ENCODE measurements around the gene MAN1A1. TPM values are rescaled to one million over a fixed set of nuclear protein-coding genes. Genes with fewer than 3 reads are reported as not detected.

Gene MAN1A1
- polyA plus RNA-seq, 4 donors, result 50.6 to 123 (median 94.3) TPM

DNA sequence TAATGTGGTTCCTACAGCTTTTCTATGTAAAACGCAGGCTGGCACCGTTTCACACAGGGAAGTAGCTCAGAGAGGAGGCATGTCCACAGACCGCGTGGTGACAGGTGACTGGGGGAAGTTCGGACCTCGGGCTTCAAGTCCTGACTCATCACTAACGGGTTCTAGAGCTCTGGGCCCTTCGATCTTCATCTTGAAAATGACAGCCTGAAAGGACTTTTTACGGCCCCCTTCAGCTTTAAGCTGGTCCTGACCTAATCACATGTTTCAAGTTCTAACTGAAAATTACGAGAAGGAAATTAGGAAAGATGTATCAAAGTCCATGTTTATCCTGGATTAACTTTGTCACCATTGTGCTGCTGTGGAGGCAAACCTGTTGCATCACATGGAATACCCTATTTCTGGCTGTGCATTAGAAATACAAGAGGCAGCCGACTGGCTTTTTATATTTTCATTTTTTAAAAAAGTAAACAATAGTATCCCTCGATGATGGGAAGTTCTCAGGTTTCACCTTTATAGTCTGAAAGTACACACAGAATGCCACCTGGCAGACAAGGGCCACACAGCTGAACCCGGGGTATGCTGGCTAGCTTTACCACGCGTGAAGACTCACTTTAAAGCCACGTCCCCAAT is 2.0 kb downstream of the MAN1A1 start:
- DNase-seq (ENCODE audit: low read depth in 4 of 4, low spot score in 3 of 4), result no peak

DNA sequence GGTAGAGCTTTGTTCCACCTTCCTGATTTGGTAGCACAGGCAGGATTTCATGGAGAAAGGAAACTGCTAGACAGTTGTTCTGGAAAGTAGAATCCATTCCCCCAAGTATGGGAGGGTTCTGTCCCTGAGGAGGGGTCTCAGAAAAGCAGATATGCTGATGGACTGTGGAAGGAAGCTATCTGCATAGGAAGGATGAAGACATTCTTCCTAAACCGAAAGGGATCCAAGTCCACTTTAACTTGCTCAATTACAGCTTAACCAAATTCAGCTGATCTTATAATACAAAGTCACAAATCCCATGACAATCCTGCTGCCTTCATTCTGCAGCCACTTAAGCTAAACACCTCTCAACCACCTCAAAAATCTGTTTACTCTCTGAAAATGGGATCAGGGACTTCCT is 2.6 kb downstream of the MAN1A1 start:
- no peak for DNase-seq (ENCODE audit: low read depth in 4 of 4, low spot score in 3 of 4)

DNA sequence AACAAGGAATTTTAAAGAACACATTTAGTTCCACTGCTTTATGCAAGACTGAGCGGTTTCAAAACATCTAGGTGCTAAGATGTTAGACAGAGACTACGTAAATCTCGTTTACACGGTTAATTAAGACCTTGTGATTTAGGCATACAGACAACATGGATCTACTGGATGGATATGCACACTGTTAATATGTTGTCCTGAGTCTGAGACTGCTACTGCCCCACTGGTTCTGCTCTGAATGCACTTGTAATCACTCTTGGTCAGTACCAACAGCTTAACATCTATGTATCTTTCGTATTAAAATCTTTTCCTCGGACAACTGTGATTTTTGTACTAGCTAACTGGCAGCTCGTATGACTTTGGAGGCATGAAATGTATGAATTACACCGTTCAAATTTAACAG is 3.1 kb downstream of the MAN1A1 start:
- DNase-seq (ENCODE audit: low read depth in 4 of 4, low spot score in 3 of 4), result no peak

DNA sequence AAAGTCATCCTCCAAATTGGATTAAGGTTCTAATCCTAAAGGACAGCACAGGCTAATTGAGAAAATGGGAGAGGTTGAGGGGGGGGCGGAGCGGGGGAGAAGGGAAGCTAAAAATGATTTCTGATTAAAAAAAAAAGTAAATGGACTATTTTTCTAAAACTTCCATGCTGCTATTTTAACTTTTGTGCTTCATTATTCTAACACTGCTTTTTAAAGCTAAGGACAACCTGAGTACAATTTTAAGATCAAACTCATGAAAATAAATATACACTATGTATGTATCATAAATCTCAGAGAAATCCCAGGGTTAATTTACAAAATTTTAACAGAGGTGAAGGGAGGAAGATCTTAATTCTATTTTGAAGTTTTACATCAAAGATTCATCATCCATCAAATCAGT is 4.4 kb downstream of the MAN1A1 start:
- DNase-seq (ENCODE audit: low read depth in 4 of 4, low spot score in 3 of 4), result no peak

DNA sequence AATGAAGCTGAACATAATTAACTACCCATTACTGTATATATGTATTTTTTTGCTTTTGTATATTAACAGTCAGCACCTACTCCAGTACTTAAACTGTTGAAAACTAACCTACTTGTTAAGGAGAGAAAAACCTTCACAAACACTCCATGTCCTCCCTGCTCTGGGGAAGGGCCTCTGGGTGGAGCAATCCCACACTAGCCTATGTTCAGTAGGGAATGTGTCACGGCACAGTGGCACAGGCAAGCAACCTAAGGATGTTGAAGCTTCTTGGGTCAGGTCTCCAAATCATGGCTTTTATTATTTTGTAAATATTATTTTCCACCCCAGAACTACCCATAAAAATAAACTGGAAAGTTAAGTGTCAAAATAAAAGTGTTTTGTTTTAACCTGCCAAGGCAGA is 5.3 kb downstream of the MAN1A1 start:
- no peak for DNase-seq (ENCODE audit: low read depth in 4 of 4, low spot score in 3 of 4)

DNA sequence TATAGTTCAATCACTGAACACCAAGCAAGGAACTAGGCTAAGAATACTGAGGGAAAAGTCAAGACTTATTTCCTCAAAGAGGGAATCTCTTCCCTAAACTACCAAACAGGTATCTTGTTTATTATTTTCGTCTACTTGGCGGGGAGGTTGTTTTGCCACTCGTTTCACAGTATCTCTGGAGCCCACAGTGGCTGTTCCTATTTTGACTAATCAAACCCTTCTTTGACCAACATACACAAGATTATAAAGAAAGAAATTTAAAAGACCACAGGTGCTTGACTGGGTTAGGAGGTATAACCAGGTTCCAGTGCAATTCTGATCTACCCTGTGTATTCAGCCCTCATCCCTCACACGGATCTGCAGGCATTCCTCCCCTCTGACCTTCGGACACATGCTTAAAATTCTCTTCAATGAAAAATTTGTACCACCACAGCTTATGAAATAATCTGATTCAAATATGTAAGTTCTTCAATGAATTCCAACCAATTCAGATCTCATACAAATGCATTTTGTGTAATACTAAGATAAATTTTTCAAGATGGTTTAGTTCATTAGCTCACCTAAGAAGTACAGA is 5.9 kb downstream of the MAN1A1 start:
- DNase-seq (ENCODE audit: low read depth in 4 of 4, low spot score in 3 of 4), result no peak

DNA sequence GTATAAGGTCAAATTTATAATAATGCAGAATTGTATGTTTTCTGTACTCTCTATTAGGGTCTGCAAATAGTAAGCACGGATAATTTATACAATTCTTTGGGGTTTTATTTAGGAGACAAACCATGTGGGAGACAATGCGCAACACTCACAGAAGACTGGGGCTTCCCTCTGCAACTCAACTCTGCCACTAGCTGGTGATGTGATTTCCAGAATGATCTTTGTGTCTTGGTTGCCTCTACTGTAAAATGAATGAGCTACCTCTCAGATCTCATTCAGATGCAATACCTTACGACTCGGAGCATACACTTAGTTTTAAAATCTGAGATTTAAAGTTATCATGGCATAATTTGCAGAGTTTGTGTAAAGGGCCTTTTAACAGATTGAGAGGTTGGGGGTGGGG is 6.4 kb downstream of the MAN1A1 start:
- no peak for DNase-seq (ENCODE audit: low read depth in 4 of 4, low spot score in 3 of 4)

DNA sequence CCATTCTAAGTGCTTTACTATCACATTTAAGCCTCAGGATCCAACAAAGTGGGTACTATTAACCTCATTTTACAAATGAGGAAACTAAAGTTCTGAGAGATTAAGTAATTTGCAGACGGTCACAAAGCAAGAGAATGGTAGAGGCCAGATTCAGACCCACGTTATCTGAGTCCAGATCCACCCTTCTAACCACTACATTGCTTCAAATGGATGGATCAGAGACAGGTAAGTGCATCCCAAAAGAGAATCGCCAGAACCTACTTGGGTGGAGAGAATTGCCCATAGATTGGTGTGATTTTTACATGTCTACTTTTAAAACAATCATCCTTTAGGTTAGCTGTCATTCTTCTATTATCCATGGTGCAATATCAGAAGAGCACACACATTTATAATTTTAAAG is 7.1 kb downstream of the MAN1A1 start:
- no peak for DNase-seq (ENCODE audit: low read depth in 4 of 4, low spot score in 3 of 4)

DNA sequence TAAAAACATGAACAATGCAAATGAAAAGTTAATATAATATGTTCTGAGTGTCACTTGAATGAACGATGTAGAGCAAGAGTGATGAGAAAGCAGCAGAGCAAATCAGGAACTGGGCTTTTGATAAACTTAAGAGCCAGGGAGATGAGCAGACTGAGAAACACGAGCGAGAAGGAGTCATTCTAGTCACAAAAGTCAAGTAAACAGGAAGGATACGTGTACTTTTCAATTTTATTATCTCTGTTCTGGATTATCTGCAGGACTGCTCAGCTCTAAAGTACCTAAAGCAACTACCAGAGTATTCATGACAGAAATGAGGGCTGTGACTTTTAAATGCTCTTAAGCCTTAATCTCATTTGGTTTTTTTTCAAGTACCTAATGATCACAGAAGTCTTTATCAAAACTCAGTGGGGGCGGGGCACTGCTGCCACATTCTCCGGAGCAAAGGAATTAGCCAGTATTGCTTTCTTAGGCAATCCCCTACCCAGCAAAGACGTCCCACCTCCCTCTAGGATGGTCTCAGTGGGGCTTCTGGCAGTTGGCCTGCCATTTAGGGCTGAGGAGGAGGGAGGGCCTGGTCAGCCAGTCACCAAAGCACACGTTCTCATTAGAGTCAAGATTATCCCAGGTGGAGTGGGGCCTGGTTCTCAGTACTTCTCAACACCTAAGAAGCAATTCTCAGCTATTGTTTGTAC is 8.6 kb downstream of the MAN1A1 start:
- no peak for DNase-seq (ENCODE audit: low read depth in 4 of 4, low spot score in 3 of 4)

DNA sequence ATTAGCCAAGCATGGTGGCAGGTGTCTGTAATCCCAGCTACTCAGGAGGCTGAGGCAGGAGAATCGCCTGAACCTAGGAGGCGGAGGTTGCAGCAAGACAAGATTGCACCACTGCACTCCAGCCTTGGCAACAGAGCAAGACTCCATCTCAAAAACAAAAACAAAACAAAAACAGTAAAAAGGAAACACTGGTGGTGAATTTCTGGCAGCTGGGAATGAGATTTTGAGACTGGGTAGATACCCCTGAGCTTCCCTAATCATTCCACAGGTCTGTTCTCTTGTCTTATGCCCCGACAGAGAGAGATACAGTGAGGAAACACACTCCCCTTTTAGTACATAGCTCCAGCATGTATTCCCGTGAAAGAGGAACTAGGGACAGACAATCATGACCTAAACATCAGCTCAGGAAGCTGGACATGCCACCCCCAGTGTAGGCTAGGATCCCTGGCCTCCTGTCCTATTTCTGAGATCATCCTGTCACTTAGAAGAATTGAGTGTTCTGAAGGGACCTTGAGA is 9.6 kb downstream of the MAN1A1 start:
- no peak for DNase-seq (ENCODE audit: low read depth in 4 of 4, low spot score in 3 of 4)

DNA sequence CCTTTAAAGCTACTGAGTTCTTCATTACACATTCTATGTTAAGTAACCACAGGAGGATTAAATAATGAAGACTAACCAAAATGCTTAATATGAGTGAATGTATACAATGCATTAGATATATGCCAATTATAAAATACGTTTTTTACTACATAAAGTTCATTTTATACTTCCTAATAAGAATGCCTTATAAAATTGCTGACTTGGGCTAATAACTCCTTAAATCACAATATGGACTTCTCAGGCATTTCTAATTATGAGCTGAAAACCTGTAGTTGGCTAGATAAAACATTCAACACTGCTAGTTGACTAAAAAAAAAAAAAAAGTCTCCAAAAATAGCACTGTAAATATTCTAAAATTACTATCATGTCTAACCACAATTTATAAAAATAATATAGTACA is 11.8 kb downstream of the MAN1A1 start:
- DNase-seq (ENCODE audit: low read depth in 4 of 4, low spot score in 3 of 4), result no peak

DNA sequence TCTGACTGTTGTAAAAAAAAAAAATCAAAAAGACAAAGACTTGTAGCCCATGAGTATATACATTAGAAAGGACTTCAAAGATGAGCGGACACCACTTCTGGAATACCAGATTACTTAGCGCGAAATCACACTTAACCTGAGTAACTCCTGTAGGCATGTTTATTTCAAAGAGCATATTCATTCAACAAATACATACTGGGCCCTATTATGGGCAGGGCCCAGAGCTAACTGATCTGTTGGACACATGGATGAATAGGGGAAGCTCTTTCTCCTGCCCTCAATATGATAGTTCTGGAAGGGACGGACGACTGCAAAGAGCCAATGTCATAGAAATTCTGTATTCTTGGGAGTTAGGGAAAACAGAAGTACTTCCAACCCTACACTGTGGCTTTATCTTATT is 12.3 kb downstream of the MAN1A1 start:
- no peak for DNase-seq (ENCODE audit: low read depth in 4 of 4, low spot score in 3 of 4)

DNA sequence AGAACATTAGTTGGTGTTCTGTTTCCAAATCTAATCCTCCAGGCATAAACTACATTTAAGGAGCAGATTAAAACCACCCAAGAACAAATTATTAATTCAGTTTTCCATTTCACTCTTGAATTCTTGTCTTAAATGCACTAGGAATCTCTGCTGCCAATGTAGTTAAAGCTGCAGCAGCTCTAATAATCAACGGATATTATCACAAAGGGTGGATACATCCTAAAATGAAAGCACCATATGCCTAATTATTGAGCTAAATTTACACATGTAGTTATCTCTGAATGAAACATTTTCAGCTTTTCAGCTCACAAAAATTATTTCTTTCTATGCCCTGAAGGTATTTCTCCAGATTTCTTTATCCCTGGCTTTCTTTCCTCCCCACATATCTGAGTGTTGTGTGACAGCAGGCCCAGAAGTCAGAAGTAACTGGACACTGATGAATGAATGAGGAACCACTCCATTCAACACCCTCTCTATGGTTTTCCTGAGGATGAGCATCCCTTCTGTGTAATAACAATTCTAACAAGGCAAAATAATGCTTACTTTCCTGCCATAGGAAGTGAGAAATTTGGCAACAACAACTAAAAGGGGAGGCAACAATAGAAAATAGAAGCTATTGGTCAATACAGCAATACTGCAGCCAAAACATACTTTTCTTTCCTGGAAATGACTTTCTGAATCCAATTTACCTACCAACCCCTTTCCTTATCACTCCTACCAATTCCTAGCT is 14.9 kb downstream of the MAN1A1 start:
- DNase-seq (ENCODE audit: low read depth in 4 of 4, low spot score in 3 of 4), result no peak

DNA sequence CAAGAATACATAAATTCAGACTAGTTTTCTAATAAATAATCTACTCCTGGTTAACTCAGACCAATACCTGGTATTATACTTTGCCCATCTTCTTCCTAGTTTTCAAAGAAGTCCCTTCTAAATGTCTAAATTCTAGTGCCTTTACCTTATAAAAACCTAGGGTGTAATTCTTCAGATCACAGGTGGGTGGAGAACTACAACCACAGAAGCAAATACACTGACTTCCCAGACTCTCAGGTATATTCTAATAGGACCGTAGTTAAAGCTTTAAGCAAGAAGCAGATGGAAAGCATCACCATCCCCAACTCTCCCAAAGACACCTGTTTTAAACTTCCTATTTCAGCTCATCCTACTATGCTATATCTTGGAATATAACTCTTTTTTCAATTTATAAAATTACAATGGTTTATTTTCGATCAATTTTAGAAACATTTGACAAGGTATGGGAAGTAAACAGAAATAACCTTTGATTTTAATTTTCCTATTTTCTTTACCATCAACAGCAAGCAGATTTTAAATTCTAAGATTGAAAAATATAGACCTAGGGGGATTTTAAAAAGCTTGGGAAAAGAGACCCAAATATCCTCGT is 15.8 kb downstream of the MAN1A1 start:
- DNase-seq (ENCODE audit: low read depth in 4 of 4, low spot score in 3 of 4), result no peak

DNA sequence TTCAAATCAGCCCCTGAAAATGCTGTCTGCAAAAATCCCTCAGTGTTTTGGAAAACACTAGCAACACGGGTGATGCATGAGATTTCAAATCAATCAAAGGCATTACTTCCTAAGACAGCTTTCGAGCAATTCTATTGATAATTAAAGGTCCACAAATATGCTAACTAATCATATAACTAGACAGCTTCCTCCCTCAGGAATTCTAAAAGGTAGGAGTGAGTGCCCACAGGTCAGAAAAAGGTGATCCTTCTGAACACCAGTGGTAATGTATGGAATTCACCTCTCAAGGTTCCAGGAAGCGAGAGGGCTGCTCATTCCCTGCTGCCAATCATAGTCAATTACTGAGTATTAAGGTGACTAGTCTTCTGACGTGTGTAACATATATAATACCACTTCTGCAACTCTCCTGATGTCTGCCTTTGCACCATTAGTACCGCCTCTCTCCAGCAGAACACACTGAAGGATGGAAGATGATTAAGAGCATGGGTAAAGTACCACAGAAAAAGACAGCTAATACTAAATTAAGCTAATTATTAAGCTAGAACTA is 16.4 kb downstream of the MAN1A1 start:
- DNase-seq (ENCODE audit: low read depth in 4 of 4, low spot score in 3 of 4), result no peak

DNA sequence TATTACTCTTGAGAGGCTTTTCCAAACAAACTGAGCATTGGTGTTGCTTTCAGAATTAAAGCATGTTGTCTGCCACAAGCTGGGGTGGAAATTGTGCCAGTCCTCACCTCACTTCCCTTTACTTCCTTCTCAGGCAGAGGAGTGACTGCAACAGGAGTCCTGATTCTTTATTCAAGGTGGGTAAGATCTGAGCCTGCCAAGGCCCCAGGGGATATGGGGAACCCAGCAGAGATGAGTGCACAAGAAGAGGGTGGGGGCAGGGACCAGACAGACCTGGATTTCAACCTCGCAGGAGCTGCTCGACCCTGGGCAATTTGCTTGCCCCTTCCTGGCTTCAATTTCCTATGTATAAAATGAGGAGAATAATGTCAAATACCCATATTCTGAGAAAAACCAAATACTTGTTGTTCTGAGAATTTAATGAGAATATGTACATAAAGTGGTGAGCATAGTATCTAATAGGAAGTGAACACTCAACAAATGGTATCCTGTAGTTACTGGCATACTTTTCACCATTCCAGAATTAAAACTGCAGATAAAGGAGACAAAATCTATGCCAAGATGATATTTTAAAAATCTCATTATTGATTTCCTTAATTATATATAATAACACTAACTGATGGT is 17.8 kb downstream of the MAN1A1 start:
- DNase-seq (ENCODE audit: low read depth in 4 of 4, low spot score in 3 of 4), result no peak

DNA sequence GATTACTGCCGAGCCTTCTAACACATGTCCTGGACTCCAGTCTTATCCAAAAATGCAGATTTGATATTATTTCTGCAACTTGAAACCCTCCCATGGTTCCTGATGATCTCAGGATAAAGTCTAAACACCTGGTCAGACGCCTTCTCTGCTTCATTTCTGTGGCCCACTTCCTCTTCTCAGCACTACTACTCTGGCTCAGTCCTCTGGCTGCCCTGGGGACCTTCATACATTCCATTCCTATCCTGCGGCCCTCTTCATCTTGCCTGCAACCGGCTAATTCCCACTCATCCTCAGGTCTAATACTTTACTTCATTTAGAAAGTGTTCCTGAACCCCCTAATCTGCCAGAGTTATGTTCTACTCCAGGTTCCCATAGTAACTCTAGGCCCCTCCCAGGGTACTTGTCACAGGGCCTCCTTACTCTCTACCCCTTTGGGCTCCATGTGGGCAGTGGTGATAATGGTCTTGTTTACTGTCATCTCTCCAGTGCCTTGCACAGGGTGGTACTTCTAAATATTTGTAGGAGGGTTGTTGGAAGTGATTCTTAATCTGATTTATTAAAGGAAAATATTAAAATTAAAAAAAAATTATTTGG is 18.9 kb downstream of the MAN1A1 start:
- DNase-seq (ENCODE audit: low read depth in 4 of 4, low spot score in 3 of 4), result no peak

DNA sequence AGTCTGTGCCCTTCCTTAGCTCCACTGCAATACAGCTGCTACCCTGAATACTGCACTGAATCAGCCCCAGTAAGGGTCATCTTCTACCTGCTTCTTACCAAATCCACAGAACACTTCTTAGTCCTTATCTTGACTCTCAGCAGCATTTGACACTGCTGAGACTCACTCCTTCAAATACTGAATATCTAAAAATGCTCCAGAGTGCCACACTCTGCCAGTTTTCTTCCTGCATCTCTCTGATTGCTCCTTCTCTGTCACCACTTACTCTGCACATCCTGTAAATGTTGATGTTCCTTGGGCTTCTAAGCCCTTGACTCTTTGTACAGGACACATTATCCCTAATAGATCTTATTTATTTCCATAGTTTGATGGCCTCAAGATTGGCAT is 19.8 kb downstream of the MAN1A1 start:
- DNase-seq (ENCODE audit: low read depth in 4 of 4, low spot score in 3 of 4), result no peak

DNA sequence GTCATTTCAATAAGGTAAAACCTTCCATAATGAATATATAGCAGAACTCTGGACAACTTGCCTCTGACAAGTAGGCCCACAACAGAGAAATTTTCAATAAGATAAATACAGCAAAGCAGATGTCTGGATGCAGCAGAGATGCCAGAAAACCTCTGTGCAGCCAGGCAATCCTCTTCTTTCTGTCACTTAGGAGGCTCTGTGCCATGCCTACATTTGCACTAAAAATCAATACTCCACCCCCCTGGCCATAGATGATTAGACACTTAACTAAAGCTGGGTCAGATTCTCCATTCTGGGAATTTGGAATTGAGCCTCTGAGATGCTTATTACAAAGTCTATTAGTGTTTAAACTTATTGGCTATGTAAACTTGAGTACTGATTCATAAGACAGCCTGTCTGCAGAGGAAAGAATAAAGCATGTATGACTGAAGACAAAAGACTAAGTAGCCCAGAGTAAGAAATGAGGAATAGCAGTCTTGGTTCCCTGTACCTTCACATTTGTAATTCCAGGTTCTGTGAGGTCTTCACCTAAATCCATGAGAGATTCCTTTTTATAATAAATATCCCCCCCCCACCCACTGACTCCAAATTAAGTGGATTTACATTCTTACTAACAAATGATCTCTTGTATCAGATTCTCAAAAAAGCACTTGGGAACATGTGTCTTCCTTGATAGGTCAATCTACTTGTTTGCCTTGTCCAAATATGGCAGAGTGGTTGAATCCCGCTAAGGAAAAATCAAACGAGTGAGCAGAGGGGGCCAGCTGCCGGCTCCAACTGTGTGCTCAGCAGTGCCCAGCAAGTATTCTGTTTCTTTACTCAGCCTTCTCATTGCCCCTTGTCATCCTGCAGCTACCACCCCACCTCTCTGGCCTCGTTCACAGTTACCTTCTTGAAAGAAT is 20.4 kb downstream of the MAN1A1 start:
- no peak for DNase-seq (ENCODE audit: low read depth in 4 of 4, low spot score in 3 of 4)

All from left renal pelvis (tissue), 4 donors.